H9 (cell line): ENCODE results near the gene TAS2R14. TPM values are rescaled to one million over a fixed set of nuclear protein-coding genes. Genes with fewer than 3 reads are reported as not detected.

Experiments used
- DNase-seq: peaks from one replicate; pipeline ENCODE4 v3.0.0-alpha.2; 2017
- H2AFZ ChIP-seq: one replicate; pipeline ENCODE4 v1.6.1; 2013; ENCODE audit warnings: mild to moderate bottlenecking, low read length, control low read depth, moderate library complexity
- H2AK5ac ChIP-seq: 2 replicates; pipeline ENCODE4 v1.6.1; 2013; ENCODE audit warnings: low read length, control low read depth, mixed read lengths; ENCODE audit not compliant: insufficient read length
- H2BK120ac ChIP-seq: one replicate; pipeline ENCODE4 v1.6.1; 2013; ENCODE audit warnings: low read depth, mild to moderate bottlenecking, low read length, control low read depth, inconsistent platforms; ENCODE audit not compliant: poor library complexity, severe bottlenecking
- H2BK12ac ChIP-seq: 2 replicates; pipeline ENCODE4 v1.6.1; 2013; ENCODE audit warnings: low read length, control low read depth, mixed read lengths, low read depth; ENCODE audit not compliant: insufficient read length
- H2BK15ac ChIP-seq: 2 replicates; pipeline ENCODE4 v1.6.1; 2013; ENCODE audit warnings: low read depth, low read length, control low read depth
- H2BK20ac ChIP-seq: one replicate; pipeline ENCODE4 v1.6.1; 2013; ENCODE audit warnings: low read depth, mild to moderate bottlenecking, low read length, control low read depth, inconsistent platforms; ENCODE audit not compliant: poor library complexity, severe bottlenecking
- H2BK5ac ChIP-seq: 2 replicates; pipeline ENCODE4 v1.6.1; 2013; ENCODE audit warnings: low read length, control low read depth, mixed read lengths; ENCODE audit not compliant: insufficient read length
- H3K14ac ChIP-seq: 2 replicates; pipeline ENCODE4 v1.6.1; 2013; ENCODE audit warnings: low read length, control low read depth; ENCODE audit not compliant: insufficient read depth
- H3K18ac ChIP-seq: 2 replicates; pipeline ENCODE4 v1.6.1; 2013; ENCODE audit warnings: low read depth, mild to moderate bottlenecking, mixed read lengths, low read length, control low read depth; ENCODE audit not compliant: insufficient read length
- H3K23ac ChIP-seq: 2 replicates; pipeline ENCODE4 v1.6.1; 2013; ENCODE audit warnings: low read length, control low read depth, mixed read lengths, low read depth; ENCODE audit not compliant: insufficient read length
- H3K23me2 ChIP-seq: 2 replicates; pipeline ENCODE4 v1.6.1; 2013; ENCODE audit warnings: low read depth, mild to moderate bottlenecking, mixed read lengths, low read length, control low read depth; ENCODE audit not compliant: insufficient read length, poor library complexity, severe bottlenecking
- H3K27ac ChIP-seq: 2 replicates; pipeline ENCODE4 v1.5.1; 2013; ENCODE audit warnings: low read length, control low read depth, mixed read lengths, low read depth; ENCODE audit not compliant: insufficient read length
- H3K27me3 ChIP-seq: 2 replicates; pipeline ENCODE4 v1.6.1; 2013; ENCODE audit warnings: low read length, control low read depth, inconsistent platforms; ENCODE audit not compliant: insufficient read depth
- H3K4ac ChIP-seq: 2 replicates; pipeline ENCODE4 v1.6.1; 2013; ENCODE audit warnings: low read depth, mild to moderate bottlenecking, control low read depth, inconsistent platforms, low read length, moderate library complexity
- H3K4me1 ChIP-seq: 2 replicates; pipeline ENCODE4 v1.6.1; 2013; ENCODE audit warnings: low read length, control low read depth, inconsistent platforms; ENCODE audit not compliant: insufficient read depth
- H3K4me2 ChIP-seq: 2 replicates; pipeline ENCODE4 v1.6.1; 2013; ENCODE audit warnings: low read length, control low read depth, mixed read lengths; ENCODE audit not compliant: insufficient read length, insufficient read depth
- H3K56ac ChIP-seq: 2 replicates; pipeline ENCODE4 v1.6.1; 2013; ENCODE audit warnings: low read depth, mild to moderate bottlenecking, mixed read lengths, low read length, control low read depth; ENCODE audit not compliant: insufficient read length
- H3K79me1 ChIP-seq: 2 replicates; pipeline ENCODE4 v1.6.1; 2013; ENCODE audit warnings: low read depth, mild to moderate bottlenecking, moderate library complexity, low read length, control low read depth, inconsistent platforms; ENCODE audit not compliant: insufficient read depth, poor library complexity, severe bottlenecking
- H3K79me2 ChIP-seq: 2 replicates; pipeline ENCODE4 v1.6.1; 2013; ENCODE audit warnings: low read length, control low read depth, inconsistent platforms; ENCODE audit not compliant: insufficient read depth
- H3K9ac ChIP-seq: 2 replicates; pipeline ENCODE4 v1.6.1; 2013; ENCODE audit warnings: low read length, control low read depth, mixed read lengths; ENCODE audit not compliant: insufficient read length; ENCODE audit errors: extremely low read depth
- H3K9me3 ChIP-seq: one replicate; pipeline ENCODE4 v1.6.1; 2013; ENCODE audit warnings: low read depth, low read length, inconsistent platforms; ENCODE audit not compliant: control insufficient read depth
- H3T11ph ChIP-seq: one replicate; pipeline ENCODE4 v1.6.1; 2013; ENCODE audit warnings: mild to moderate bottlenecking, low read length, control low read depth, inconsistent platforms
- H4K20me1 ChIP-seq: one replicate; pipeline ENCODE4 v1.6.1; 2013; ENCODE audit not compliant: control insufficient read depth, insufficient read length, insufficient read depth
- H4K5ac ChIP-seq: 2 replicates; pipeline ENCODE4 v1.6.1; 2013; ENCODE audit warnings: low read depth, mild to moderate bottlenecking, mixed read lengths, low read length, control low read depth; ENCODE audit not compliant: insufficient read length
- H4K8ac ChIP-seq: replicated peaks from 2 replicates; pipeline ENCODE4 v1.6.1; 2013; ENCODE audit warnings: low read length, control low read depth, mixed read lengths, low read depth; ENCODE audit not compliant: insufficient read length
- H4K91ac ChIP-seq: 2 replicates; pipeline ENCODE4 v1.6.1; 2013; ENCODE audit warnings: low read depth, mild to moderate bottlenecking, moderate library complexity, mixed read lengths, low read length, control low read depth; ENCODE audit not compliant: insufficient read length
- H3K27ac Mint-ChIP-seq, 3 experiments: 2 replicates in 2 of 3; 3 replicates in 1 of 3; pipeline ENCODE4 v1.8.0; 2020 to 2021; ENCODE audit warnings: mixed read lengths in 3 of 3, mild to moderate bottlenecking in 1 of 3, moderate library complexity in 1 of 3
- H3K27me3 Mint-ChIP-seq: 2 replicates; pipeline ENCODE4 v1.8.0; 2021; ENCODE audit warnings: low read depth, mild to moderate bottlenecking, moderate library complexity, mixed read lengths
- H3K36me3 Mint-ChIP-seq, 3 experiments: 2 replicates in 2 of 3; 3 replicates in 1 of 3; pipeline ENCODE4 v1.8.0; 2020 to 2021; ENCODE audit warnings: low read depth in 3 of 3, mixed read lengths in 3 of 3; ENCODE audit not compliant: insufficient read depth in 1 of 3
- H3K4me1 Mint-ChIP-seq, 2 experiments: 2 replicates each; pipeline ENCODE4 v1.8.0; 2020; ENCODE audit warnings: mixed read lengths in 2 of 2
- H3K4me3 Mint-ChIP-seq, 2 experiments: 2 replicates in 1 of 2; 3 replicates in 1 of 2; pipeline ENCODE4 v1.8.0; 2020 to 2021; ENCODE audit warnings: mild to moderate bottlenecking in 2 of 2, mixed read lengths in 2 of 2, moderate library complexity in 1 of 2
- H3K9me3 Mint-ChIP-seq, 2 experiments: 2 replicates in 1 of 2; 3 replicates in 1 of 2; pipeline ENCODE4 v1.8.0; 2020; ENCODE audit warnings: mild to moderate bottlenecking in 2 of 2, mixed read lengths in 2 of 2, moderate library complexity in 1 of 2
- WGBS: extraction: QIAGEN DNeasy Blood & Tissue Kit; methylation state at CpG from one replicate; pipeline ENCODE4 v1.1.7; 2013; ENCODE audit warnings: missing lambda C conversion rate, low lambda C conversion rate, mixed read lengths; ENCODE audit not compliant: insufficient read length; ENCODE audit errors: extremely low coverage; 5-methylcytosine and 5-hydroxymethylcytosine counted together
- total RNA-seq: library from RNA; stranded (reverse); gene quantifications from 2 replicates; pipeline ENCODE4 v1.2.1, GENCODE V29; 2021
- TF ChIP-seq, protein P1 (sequence below): fragments of 200-600 bp; sonication (generic); conservative IDR thresholded peaks from 3 replicates; pipeline ENCODE4 v1.8.0; 2021; ENCODE audit warnings: antibody characterized with exemption, mild to moderate bottlenecking

The TAS2R14 gene
- total RNA-seq, 1 experiment from 2014 or later: 2.1 TPM

DNA sequence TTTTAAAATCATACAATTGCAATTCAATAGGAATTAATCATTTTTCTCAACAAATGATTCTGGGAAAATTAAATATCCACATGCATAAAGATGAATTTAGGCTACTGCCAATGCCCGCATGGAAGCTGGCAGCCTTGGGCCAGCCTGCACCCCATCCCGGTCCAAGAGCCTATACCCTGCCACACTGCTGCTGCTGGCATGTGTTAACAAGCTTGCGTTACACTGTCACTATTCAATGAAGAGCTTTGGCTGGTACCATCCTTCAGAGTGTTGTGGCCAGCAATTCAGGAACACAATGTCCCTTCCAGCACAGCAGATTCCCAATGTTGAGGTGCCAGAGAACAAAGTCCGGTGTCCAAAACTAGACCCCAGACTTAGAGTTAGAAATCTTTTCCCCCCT lies 13.6 kb upstream of the TAS2R14 start:
- H4K20me1 ChIP-seq: no peaks in the 10 kb centered on the region
- H3K9ac ChIP-seq: no peak overlapping the region
- no peak overlapping the region for H2AK5ac ChIP-seq
- Mint-ChIP-seq H3K27ac (no peak overlapping the region), H3K4me3 (no peak overlapping the region), H3K4me1 (no peaks in the 10 kb centered on the region), H3K27me3 (no peaks in the 10 kb centered on the region), H3K9me3 (peaks cover 28 to 36% of the 10 kb centered on the region in 2 experiments), H3K36me3 (peaks cover 31 to 43% (median 41%) of the 10 kb centered on the region in 3 experiments)
- H2BK20ac ChIP-seq: no peak overlapping the region
- H3K4me1 ChIP-seq: no peaks in the 10 kb centered on the region
- H2AFZ ChIP-seq: no peak overlapping the region
- no peak overlapping the region for H3K23ac ChIP-seq
- H4K5ac ChIP-seq: no peak overlapping the region
- no peak overlapping the region for H3K14ac ChIP-seq
- H3K27ac ChIP-seq: no peak overlapping the region
- H3K4ac ChIP-seq: no peak overlapping the region
- H3T11ph ChIP-seq: no peak overlapping the region
- TF ChIP-seq, protein P1, sequence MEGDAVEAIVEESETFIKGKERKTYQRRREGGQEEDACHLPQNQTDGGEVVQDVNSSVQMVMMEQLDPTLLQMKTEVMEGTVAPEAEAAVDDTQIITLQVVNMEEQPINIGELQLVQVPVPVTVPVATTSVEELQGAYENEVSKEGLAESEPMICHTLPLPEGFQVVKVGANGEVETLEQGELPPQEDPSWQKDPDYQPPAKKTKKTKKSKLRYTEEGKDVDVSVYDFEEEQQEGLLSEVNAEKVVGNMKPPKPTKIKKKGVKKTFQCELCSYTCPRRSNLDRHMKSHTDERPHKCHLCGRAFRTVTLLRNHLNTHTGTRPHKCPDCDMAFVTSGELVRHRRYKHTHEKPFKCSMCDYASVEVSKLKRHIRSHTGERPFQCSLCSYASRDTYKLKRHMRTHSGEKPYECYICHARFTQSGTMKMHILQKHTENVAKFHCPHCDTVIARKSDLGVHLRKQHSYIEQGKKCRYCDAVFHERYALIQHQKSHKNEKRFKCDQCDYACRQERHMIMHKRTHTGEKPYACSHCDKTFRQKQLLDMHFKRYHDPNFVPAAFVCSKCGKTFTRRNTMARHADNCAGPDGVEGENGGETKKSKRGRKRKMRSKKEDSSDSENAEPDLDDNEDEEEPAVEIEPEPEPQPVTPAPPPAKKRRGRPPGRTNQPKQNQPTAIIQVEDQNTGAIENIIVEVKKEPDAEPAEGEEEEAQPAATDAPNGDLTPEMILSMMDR: no peak
- H4K91ac ChIP-seq: no peak overlapping the region
- no peak overlapping the region for H4K8ac ChIP-seq
- no peaks in the 10 kb centered on the region for H3K23me2 ChIP-seq
- no peaks in the 10 kb centered on the region for H3K79me1 ChIP-seq
- no peak for DNase-seq
- no CpG with 5 or more reads among the region's 4 CpGs for WGBS
- H2BK15ac ChIP-seq: no peak overlapping the region
- no peaks in the 10 kb centered on the region for H3K27me3 ChIP-seq
- H3K18ac ChIP-seq: no peak overlapping the region
- H3K9me3 ChIP-seq: no peaks in the 10 kb centered on the region
- no peak overlapping the region for H3K4me2 ChIP-seq
- no peak overlapping the region for H2BK12ac ChIP-seq
- H2BK5ac ChIP-seq: no peak overlapping the region
- H3K56ac ChIP-seq: no peak overlapping the region
- no peak overlapping the region for H2BK120ac ChIP-seq
- H3K79me2 ChIP-seq: no peaks in the 10 kb centered on the region; the same call in 1 of the 2 replicates
